CD14-positive monocyte (primary cell): Measurements from ENCODE around the gene LIN37. TPM values are rescaled to one million over a fixed set of nuclear protein-coding genes. Genes with fewer than 3 reads are reported as not detected.

Source experiments
- DNase-seq, 3 donors: peaks; one replicate each; pipeline ENCODE4 v3.0.0-alpha.2; 2011 to 2022
- H2AFZ ChIP-seq: 2 replicates; pipeline ENCODE4 v1.6.0; 2012; ENCODE audit warnings: mild to moderate bottlenecking, low read depth, low read length, inconsistent platforms; ENCODE audit not compliant: insufficient read depth, poor library complexity, severe bottlenecking
- H3K27ac ChIP-seq, 2 donors: 1 replicate in 1 of 2; 2 replicates in 1 of 2; pipeline ENCODE4 v1.5.1; 2012 to 2013; ENCODE audit warnings: low read length in 2 of 2, control low read depth in 1 of 2, inconsistent platforms in 1 of 2, low read depth in 1 of 2, mild to moderate bottlenecking in 1 of 2
- H3K27me3 ChIP-seq, 2 donors: one replicate each; pipeline versions ENCODE4 v1.6.0 to v1.6.1; 2011 to 2013; ENCODE audit warnings: low read length in 2 of 2; ENCODE audit not compliant: control insufficient read depth in 2 of 2, insufficient read depth in 2 of 2
- H3K36me3 ChIP-seq, 2 donors: replicated peaks in 1 of 2; 1 replicate in 1 of 2; 2 replicates in 1 of 2; pipeline versions ENCODE4 v1.5.1 to v1.6.1; 2012 to 2013; ENCODE audit warnings: low read length in 2 of 2, control low read depth in 1 of 2, inconsistent platforms in 1 of 2, mild to moderate bottlenecking in 1 of 2; ENCODE audit not compliant: insufficient read depth in 2 of 2, control insufficient read depth in 1 of 2
- H3K4me1 ChIP-seq, 2 donors: 1 replicate in 1 of 2; 2 replicates in 1 of 2; pipeline versions ENCODE4 v1.5.1 to v1.6.1; 2012 to 2013; ENCODE audit warnings: low read length in 2 of 2, control low read depth in 1 of 2, inconsistent platforms in 1 of 2, mild to moderate bottlenecking in 1 of 2, moderate library complexity in 1 of 2; ENCODE audit not compliant: insufficient read depth in 2 of 2, control insufficient read depth in 1 of 2
- H3K4me2 ChIP-seq: replicated peaks from 2 replicates; pipeline ENCODE3; 2012; ENCODE audit warnings: low read length, moderate library complexity, mild to moderate bottlenecking; ENCODE audit not compliant: poor library complexity, severe bottlenecking; ENCODE audit errors: extremely low read depth
- H3K4me3 ChIP-seq, 3 experiments: fragments of 200-600 bp in 1 of 3; sonication (generic) in 1 of 3; replicated peaks in 1 of 3; 1 replicate in 2 of 3; 2 replicates in 1 of 3; pipeline ENCODE4 v1.5.1; 2011 to 2013; ENCODE audit warnings: low read length in 3 of 3, mild to moderate bottlenecking in 3 of 3, control low read depth in 2 of 3, low read depth in 2 of 3, inconsistent platforms in 1 of 3, moderate library complexity in 1 of 3
- H3K79me2 ChIP-seq: 2 replicates; pipeline ENCODE4 v1.6.0; 2012; ENCODE audit warnings: mild to moderate bottlenecking, control low read depth, inconsistent platforms, low read length, moderate library complexity; ENCODE audit not compliant: insufficient read depth
- H3K9ac ChIP-seq: 2 replicates; pipeline ENCODE4 v1.6.0; 2017; ENCODE audit warnings: low read length, mild to moderate bottlenecking; ENCODE audit not compliant: insufficient read depth, poor library complexity, severe bottlenecking
- H3K9me3 ChIP-seq, 2 donors: replicated peaks in 1 of 2; 1 replicate in 1 of 2; 2 replicates in 1 of 2; pipeline versions ENCODE4 v1.5.1 to v1.6.1; 2012 to 2013; ENCODE audit warnings: low read length in 2 of 2, control low read depth in 1 of 2; ENCODE audit not compliant: control insufficient read depth in 1 of 2, insufficient read depth in 1 of 2
- H4K20me1 ChIP-seq: 2 replicates; pipeline ENCODE4 v1.6.0; 2012; ENCODE audit warnings: mild to moderate bottlenecking, low read length, control low read depth, moderate library complexity; ENCODE audit not compliant: insufficient read depth
- H3K27ac Mint-ChIP-seq, 7 donors: one replicate each; pipeline ENCODE4 v1.8.0; 2020; ENCODE audit warnings: mild to moderate bottlenecking in 7 of 7, mixed read lengths in 7 of 7, moderate library complexity in 6 of 7, inconsistent platforms in 2 of 7
- H3K27me3 Mint-ChIP-seq, 3 donors: one replicate each; pipeline ENCODE4 v1.8.0; 2021 to 2022; ENCODE audit warnings: low read depth in 3 of 3, mild to moderate bottlenecking in 3 of 3, mixed read lengths in 3 of 3, moderate library complexity in 3 of 3, inconsistent platforms in 1 of 3
- H3K36me3 Mint-ChIP-seq, 2 donors: one replicate each; pipeline ENCODE4 v1.8.0; 2020; ENCODE audit warnings: mixed read lengths in 2 of 2, inconsistent platforms in 1 of 2, mild to moderate bottlenecking in 1 of 2
- H3K4me1 Mint-ChIP-seq: one replicate; pipeline ENCODE4 v1.8.0; 2020; ENCODE audit warnings: mild to moderate bottlenecking, mixed read lengths
- H3K4me3 Mint-ChIP-seq, 2 donors: one replicate each; pipeline ENCODE4 v1.8.0; 2020; ENCODE audit warnings: mild to moderate bottlenecking in 2 of 2, mixed read lengths in 2 of 2, moderate library complexity in 1 of 2
- H3K9me3 Mint-ChIP-seq, 7 donors: one replicate each; pipeline ENCODE4 v1.8.0; 2020 to 2022; ENCODE audit warnings: mixed read lengths in 7 of 7, mild to moderate bottlenecking in 6 of 7, moderate library complexity in 6 of 7, inconsistent platforms in 2 of 7
- WGBS: methylation state at CpG from one replicate; pipeline ENCODE4 v1.1.5; 2013; ENCODE audit warnings: missing lambda C conversion rate; ENCODE audit not compliant: insufficient coverage; 5-methylcytosine and 5-hydroxymethylcytosine counted together
- intact Hi-C, 2 donors: fragments of 100-400 bp; cut with micrococcal nuclease; formaldehyde crosslinking; loops; one replicate each; pipeline versions ENCODE4 v1.15.0 to v1.15.1; 2023
- polyA plus RNA-seq, 3 donors: library from polyadenylated mRNA; depleted of rRNA in 1 of 3; unstranded in 2 of 3; stranded (reverse) in 1 of 3; fragments of 300-500 nt in 2 of 3; fragments of >200 nt in 1 of 3; fragmentation: Illumina TruSeq in 2 of 3; gene quantifications; 1 replicate in 2 of 3; 2 replicates in 1 of 3; pipeline ENCODE4 v1.2.3, GENCODE V29; 2012 to 2021
- TF ChIP-seq, protein P1 (sequence below): fragments of 200-600 bp; IDR thresholded peaks from one replicate; pipeline ENCODE4 v1.8.0; 2022; ENCODE audit warnings: antibody characterized with exemption, mild to moderate bottlenecking

The LIN37 gene
- polyA plus RNA-seq, 3 donors, result 5.6 to 28.6 (median 7.2) TPM

DNA sequence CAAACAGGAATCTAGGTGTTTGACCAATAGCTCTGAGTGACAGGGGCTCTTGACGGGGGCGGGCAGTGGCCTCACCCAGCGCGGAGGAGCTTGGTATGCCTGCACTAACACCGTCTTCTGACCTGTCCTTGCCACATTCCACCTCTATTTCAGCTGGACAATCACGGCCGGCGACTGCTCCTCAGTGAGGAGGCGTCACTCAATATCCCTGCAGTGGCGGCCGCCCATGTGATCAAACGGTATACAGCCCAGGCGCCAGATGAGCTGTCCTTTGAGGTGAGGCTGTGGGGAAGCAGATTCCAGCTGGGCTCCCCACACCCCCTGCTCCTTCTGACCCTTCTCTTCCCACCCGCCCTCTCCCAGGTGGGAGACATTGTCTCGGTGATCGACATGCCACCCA is 31.7 kb downstream of the LIN37 start:
- peaks cover 8 to 13% of the 10 kb centered on the region in 2 donors for H3K4me1 ChIP-seq
- no peak overlapping the region for H3K27ac ChIP-seq
- no peaks in the 10 kb centered on the region for H3K9me3 ChIP-seq
- Mint-ChIP-seq H3K9me3 (no peaks in the 10 kb centered on the region), H3K36me3 (peaks cover 31 to 55% of the 10 kb centered on the region in 2 donors), H3K27me3 (peaks cover 0 to 3% (median 0%) of the 10 kb centered on the region in 3 donors), H3K27ac (no peak overlapping the region), H3K4me1 (peaks cover 15% of the 10 kb centered on the region), H3K4me3 (no peak overlapping the region)
- no peak overlapping the region for H3K4me3 ChIP-seq
- H2AFZ ChIP-seq, result no peak overlapping the region
- no peak overlapping the region for H3K9ac ChIP-seq
- H3K27me3 ChIP-seq, result no peaks in the 10 kb centered on the region
- TF ChIP-seq, protein P1, sequence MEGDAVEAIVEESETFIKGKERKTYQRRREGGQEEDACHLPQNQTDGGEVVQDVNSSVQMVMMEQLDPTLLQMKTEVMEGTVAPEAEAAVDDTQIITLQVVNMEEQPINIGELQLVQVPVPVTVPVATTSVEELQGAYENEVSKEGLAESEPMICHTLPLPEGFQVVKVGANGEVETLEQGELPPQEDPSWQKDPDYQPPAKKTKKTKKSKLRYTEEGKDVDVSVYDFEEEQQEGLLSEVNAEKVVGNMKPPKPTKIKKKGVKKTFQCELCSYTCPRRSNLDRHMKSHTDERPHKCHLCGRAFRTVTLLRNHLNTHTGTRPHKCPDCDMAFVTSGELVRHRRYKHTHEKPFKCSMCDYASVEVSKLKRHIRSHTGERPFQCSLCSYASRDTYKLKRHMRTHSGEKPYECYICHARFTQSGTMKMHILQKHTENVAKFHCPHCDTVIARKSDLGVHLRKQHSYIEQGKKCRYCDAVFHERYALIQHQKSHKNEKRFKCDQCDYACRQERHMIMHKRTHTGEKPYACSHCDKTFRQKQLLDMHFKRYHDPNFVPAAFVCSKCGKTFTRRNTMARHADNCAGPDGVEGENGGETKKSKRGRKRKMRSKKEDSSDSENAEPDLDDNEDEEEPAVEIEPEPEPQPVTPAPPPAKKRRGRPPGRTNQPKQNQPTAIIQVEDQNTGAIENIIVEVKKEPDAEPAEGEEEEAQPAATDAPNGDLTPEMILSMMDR, result no peak
- DNase-seq, result no peak
- H3K4me2 ChIP-seq, result no peak overlapping the region
- peaks cover 20% of the 10 kb centered on the region for H3K79me2 ChIP-seq
- WGBS, result 100% methylated on average over 4 of the region's 16 CpGs
- intact Hi-C loops, result no loop called here
- no peaks in the 10 kb centered on the region for H4K20me1 ChIP-seq
- H3K36me3 ChIP-seq, result peaks cover 26 to 40% of the 10 kb centered on the region in 2 donors

DNA sequence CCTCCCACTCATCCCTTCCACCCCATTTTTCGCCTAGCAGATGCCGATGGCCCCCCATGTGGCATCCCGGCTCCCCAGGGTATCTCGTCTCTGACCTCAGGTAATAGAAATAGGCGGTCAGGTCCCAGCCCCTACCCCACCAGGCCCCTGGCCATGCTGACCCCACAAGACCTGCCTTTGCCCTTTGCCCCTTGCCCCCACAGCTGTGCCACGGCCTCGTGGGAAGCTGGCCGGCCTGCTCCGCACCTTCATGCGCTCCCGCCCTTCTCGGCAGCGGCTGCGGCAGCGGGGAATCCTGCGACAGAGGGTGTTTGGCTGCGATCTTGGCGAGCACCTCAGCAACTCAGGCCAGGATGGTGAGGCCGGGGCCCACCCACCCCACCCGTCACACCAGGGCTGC is 32.3 kb downstream of the LIN37 start:
- no peak overlapping the region for H3K9ac ChIP-seq
- 98% methylated on average over 18 of the region's 20 CpGs for WGBS
- H3K79me2 ChIP-seq, result peaks cover 19% of the 10 kb centered on the region
- H3K27me3 Mint-ChIP-seq, result peaks cover 0 to 2% (median 0%) of the 10 kb centered on the region in 3 donors
- H4K20me1 ChIP-seq, result no peaks in the 10 kb centered on the region
- H3K36me3 Mint-ChIP-seq, result peaks cover 35 to 62% of the 10 kb centered on the region in 2 donors
- H3K4me2 ChIP-seq, result no peak overlapping the region
- no peaks in the 10 kb centered on the region for H3K27me3 ChIP-seq
- H3K4me3 Mint-ChIP-seq, result no peak overlapping the region
- TF ChIP-seq, protein P1, result no peak
- H3K4me1 Mint-ChIP-seq, result peaks cover 14% of the 10 kb centered on the region
- H3K36me3 ChIP-seq, result peaks cover 26 to 40% of the 10 kb centered on the region in 2 donors
- H3K4me3 ChIP-seq, result no peak overlapping the region
- no peak overlapping the region for H3K27ac Mint-ChIP-seq
- DNase-seq, result no peak
- no peaks in the 10 kb centered on the region for H3K9me3 Mint-ChIP-seq
- no peaks in the 10 kb centered on the region for H3K9me3 ChIP-seq
- no peak overlapping the region for H2AFZ ChIP-seq
- peaks cover 6 to 12% of the 10 kb centered on the region in 2 donors for H3K4me1 ChIP-seq
- intact Hi-C loops, result no loop called here
- H3K27ac ChIP-seq, result no peak overlapping the region
